ENCODE measurements around the gene C10orf71. TPM values are rescaled to one million over a fixed set of nuclear protein-coding genes. Genes with fewer than 3 reads are reported as not detected.

The C10orf71 gene, protein sequence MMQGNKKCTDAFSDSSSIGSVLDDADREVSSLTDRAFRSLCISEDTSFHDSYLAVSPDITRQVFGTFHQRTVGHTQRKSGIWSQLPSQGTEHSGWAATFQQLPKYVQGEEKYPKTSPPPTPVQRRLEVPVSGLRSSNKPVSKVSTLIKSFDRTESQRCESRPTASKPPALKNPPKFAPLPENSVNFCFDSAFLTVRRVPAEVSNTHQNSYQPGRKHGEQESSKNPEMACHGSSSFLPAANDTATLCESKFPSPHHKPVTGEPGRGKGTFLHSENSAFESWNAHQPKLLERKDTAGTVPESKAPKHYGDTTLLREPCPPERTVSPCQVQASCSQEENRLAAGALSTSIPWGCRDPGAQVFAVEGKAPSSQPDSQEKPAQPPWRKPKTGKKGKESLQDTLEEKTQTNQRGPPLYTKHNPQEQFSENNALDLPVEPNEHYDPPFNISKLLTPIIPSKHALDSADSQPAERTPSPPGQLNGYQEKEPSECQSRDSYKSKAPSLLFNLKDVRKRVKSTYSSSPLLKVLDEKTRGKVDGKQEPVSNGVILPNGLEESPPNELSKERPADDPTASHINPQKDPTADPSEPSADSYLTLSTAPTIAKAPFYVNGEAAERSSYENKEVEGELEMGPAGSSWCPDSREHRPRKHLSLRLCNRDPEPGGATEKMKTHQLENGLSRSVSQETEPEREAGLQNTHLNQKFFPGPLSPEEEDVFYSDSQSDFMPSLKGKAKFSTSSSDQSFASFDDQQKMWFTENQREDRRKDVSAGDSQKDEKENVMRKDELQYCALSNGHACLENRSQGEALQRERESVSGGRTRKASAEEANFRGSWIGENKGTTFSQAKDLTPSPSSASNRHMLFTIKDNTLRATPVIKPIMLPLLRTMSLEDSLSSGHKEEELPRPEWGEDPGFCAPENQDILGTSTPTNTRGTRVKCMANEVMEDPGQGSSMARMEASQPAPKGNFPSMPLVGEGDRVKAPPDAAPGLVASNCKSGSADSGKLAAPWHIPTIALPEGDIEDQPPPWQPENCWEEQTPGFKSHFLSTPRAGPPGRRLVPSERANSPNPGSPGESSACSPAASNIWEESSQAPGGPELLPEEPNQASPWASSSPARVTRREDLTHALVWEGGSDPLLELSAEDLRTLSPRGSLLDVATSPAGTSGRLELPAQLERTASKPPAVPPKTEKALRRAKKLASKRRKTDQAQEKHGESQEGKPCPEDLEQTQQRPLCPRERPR (N-terminal part only)
- total RNA-seq (100 to 1,000 TPM in 6 of 9 donors, 10 to 100 TPM in 3; 46.8 to 228 (median 120) TPM), polyA plus RNA-seq (10 to 100 TPM in 1 of 2 donors, 1 to 10 TPM in 1; 6.6 to 44.7 TPM)
- long read RNA-seq, donor 1, full-length matches to known transcripts, result 4 of 57 reads
- long read RNA-seq, donor 1, partial matches to known transcripts, result 5 of 57 reads
- long read RNA-seq, donor 1, other reads (novel, unspliced or antisense), result 48 of 57 reads
- long read RNA-seq, donor 2, full-length matches to known transcripts, result 6 of 36 reads
- long read RNA-seq, donor 2, partial matches to known transcripts, result 0 of 36 reads
- long read RNA-seq, donor 2, other reads (novel, unspliced or antisense), result 30 of 36 reads
- long read RNA-seq, donor 3, full-length matches to known transcripts, result 3 of 21 reads
- long read RNA-seq, donor 3, partial matches to known transcripts, result 3 of 21 reads
- long read RNA-seq, donor 3, other reads (novel, unspliced or antisense), result 15 of 21 reads

GRCh38 chr10:49298983-49299815 is at the start of gene C10orf71:
Gene C10orf71 (plus strand): TSS chr10:49299170. CDS start chr10:49322546, 23,376 bp downstream.
- 43 to 62% (median 46%) methylated on average over 23 to 27 of the region's 27 CpGs for WGBS, 4 donors
- ATAC-seq (peak; percentile 22 to 61 (median 47)), DNase-seq (peak in 4 of 5 donors; percentile 49 to 73 (median 51))
- peak within 1 kb of the TSS; percentile 80 to 99 (median 94) for H3K27ac ChIP-seq
- H3K4me1 ChIP-seq, result peaks cover 0 to 87% (median 60%) of the 10 kb centered on the region in 12 donors
- H3K4me3 ChIP-seq, result peak within 1 kb of the TSS; percentile 34 to 71 (median 58)
- peaks cover 0 to 2% (median 0%) of the 10 kb centered on the region in 9 donors for H3K36me3 ChIP-seq
- TF ChIP-seq POLR2A (IDR thresholded peaks at IDR 0.05) (peak in 1 of 2 donors; percentile 41), CTCF (IDR thresholded peaks at IDR 0.05) (no peak)
- H3K9me3 ChIP-seq, result no peaks in the 10 kb centered on the region
- no peaks in the 10 kb centered on the region for H3K27me3 ChIP-seq
- intact Hi-C loops (cut with DNase I), result loop anchor here in 4 of 10 donors (2.0 to 5.0 kb wide), 6 partner anchors 20 to 112 kb away; partner anchors contain the start of gene TMEM273 (in 2 of the 4)

GRCh38 chr10:49252313-49253034 is 46.5 kb upstream of the C10orf71 start:
- H3K4me3 ChIP-seq, result no peak overlapping the region
- 66 to 78% (median 71%) methylated on average over 11 of the region's 11 CpGs for WGBS, 4 donors
- ATAC-seq (peak in 3 of 4 donors; percentile 38 to 72 (median 50)), DNase-seq (no peak)
- no peaks in the 10 kb centered on the region for H3K27me3 ChIP-seq
- intact Hi-C loops (cut with DNase I), result no loop called here
- TF ChIP-seq POLR2A (IDR thresholded peaks at IDR 0.05) (no peak), CTCF (IDR thresholded peaks at IDR 0.05) (no peak)
- H3K4me1 ChIP-seq, result peaks cover 0 to 20% (median 1%) of the 10 kb centered on the region in 12 donors
- no peaks in the 10 kb centered on the region for H3K9me3 ChIP-seq
- H3K36me3 ChIP-seq, result no peaks in the 10 kb centered on the region
- H3K27ac ChIP-seq, result peak overlapping the region in 1 of 12 donors; percentile 7

Measured in heart left ventricle (tissue), 16 donors.